Gastroesophageal sphincter (tissue), 3 donors: ENCODE data around the gene SND1.

Experiments
- CTCF ChIP-seq, 4 experiments: fragments of 200-600 bp in 2 of 4; fragments of 450-650 bp in 2 of 4; sonication (generic) in 1 of 4; IDR thresholded peaks; one replicate each; pipeline ENCODE4 v1.5.1; 2017 to 2019; ENCODE audit warnings: antibody characterized with exemption in 4 of 4, mild to moderate bottlenecking in 2 of 4, moderate library complexity in 2 of 4
- EP300 ChIP-seq: sonication (generic); formaldehyde crosslinking; IDR thresholded peaks from one replicate; pipeline ENCODE4 v1.6.1; 2017; ENCODE audit warnings: antibody characterized with exemption, mild to moderate bottlenecking
- POLR2AphosphoS5 ChIP-seq: sonication (generic); formaldehyde crosslinking; IDR thresholded peaks from one replicate; pipeline ENCODE4 v1.6.1; 2017; ENCODE audit warnings: antibody characterized with exemption

GRCh38 chr7:127988751-127989150 lies 336.8 kb downstream of the SND1 start:
- no peak for TF ChIP-seq CTCF (IDR thresholded peaks at IDR 0.05)
- no peak for TF ChIP-seq POLR2AphosphoS5
- TF ChIP-seq EP300, result no peak
